Chondrocyte (in vitro differentiated cells): Measurements from ENCODE around the gene TIMP3. TPM values are rescaled to one million over a fixed set of nuclear protein-coding genes. Genes with fewer than 3 reads are reported as not detected.

Experiments used
- DNase-seq: peaks from one replicate; pipeline ENCODE4 v3.0.0; 2021; ENCODE audit warnings: mixed read lengths, low spot score
- H3K27ac Mint-ChIP-seq: one replicate; pipeline ENCODE4 v1.8.0; 2021; ENCODE audit warnings: mild to moderate bottlenecking, moderate library complexity, mixed read lengths; ENCODE audit not compliant: unreplicated experiment
- H3K27me3 Mint-ChIP-seq: 2 replicates; pipeline ENCODE4 v1.8.0; 2021; ENCODE audit warnings: low read depth, mixed read lengths
- H3K36me3 Mint-ChIP-seq: 2 replicates; pipeline ENCODE4 v1.8.0; 2021; ENCODE audit warnings: low read depth, mixed read lengths
- H3K4me1 Mint-ChIP-seq: 2 replicates; pipeline ENCODE4 v1.8.0; 2021; ENCODE audit warnings: low read depth, mild to moderate bottlenecking, mixed read lengths
- H3K4me3 Mint-ChIP-seq: one replicate; pipeline ENCODE4 v1.8.0; 2021; ENCODE audit warnings: mild to moderate bottlenecking, moderate library complexity, mixed read lengths; ENCODE audit not compliant: unreplicated experiment
- H3K9me3 Mint-ChIP-seq: 2 replicates; pipeline ENCODE4 v1.8.0; 2021; ENCODE audit warnings: low read depth, mixed read lengths
- CTCF ChIP-seq: fragments of 200-600 bp; sonication (generic); IDR thresholded peaks from 2 replicates; pipeline ENCODE4 v1.5.0; 2021; ENCODE audit warnings: antibody characterized with exemption, mild to moderate bottlenecking, moderate library complexity
- total RNA-seq: library from RNA; stranded (reverse); gene quantifications from 3 replicates; pipeline ENCODE4 v1.2.1, GENCODE V29; 2021

Gene TIMP3
- total RNA-seq, 1 donor from 2014 or later: 126 TPM

GRCh38 chr22:32785321-32786026 is 16.0 kb upstream of the TIMP3 start:
- Mint-ChIP-seq H3K9me3 (peaks cover 4% of the 10 kb centered on the region), H3K27me3 (no peaks in the 10 kb centered on the region), H3K4me1 (peaks cover 41% of the 10 kb centered on the region), H3K27ac (peak overlapping the region; percentile 49), H3K36me3 (peaks cover 2% of the 10 kb centered on the region), H3K4me3 (no peak overlapping the region)
- TF ChIP-seq CTCF: no peak
- DNase-seq: no peak

- TF ChIP-seq CTCF: no peak
- Mint-ChIP-seq H3K36me3 (peaks cover 2% of the 10 kb centered on the region), H3K4me3 (no peak overlapping the region), H3K4me1 (peaks cover 41% of the 10 kb centered on the region), H3K27me3 (no peaks in the 10 kb centered on the region), H3K9me3 (peaks cover 4% of the 10 kb centered on the region), H3K27ac (peak overlapping the region; percentile 72)
- DNase-seq: no peak
Observed at GRCh38 chr22:32786027-32786418, 15.5 kb upstream of the TIMP3 start.

GRCh38 chr22:32788904-32789624 is 12.4 kb upstream of the TIMP3 start:
- DNase-seq: no peak
- no peak overlapping the region for H3K4me3 Mint-ChIP-seq
- H3K27me3 Mint-ChIP-seq: no peaks in the 10 kb centered on the region
- H3K36me3 Mint-ChIP-seq: peaks cover 2% of the 10 kb centered on the region
- no peak for TF ChIP-seq CTCF
- H3K9me3 Mint-ChIP-seq: peaks cover 4% of the 10 kb centered on the region
- H3K27ac Mint-ChIP-seq: peak overlapping the region; percentile 99
- H3K4me1 Mint-ChIP-seq: peaks cover 38% of the 10 kb centered on the region

GRCh38 chr22:32789797-32790620 is 11.5 kb upstream of the TIMP3 start:
- no peaks in the 10 kb centered on the region for H3K27me3 Mint-ChIP-seq
- H3K4me3 Mint-ChIP-seq: no peak overlapping the region
- H3K36me3 Mint-ChIP-seq: peaks cover 2% of the 10 kb centered on the region
- peaks cover 4% of the 10 kb centered on the region for H3K9me3 Mint-ChIP-seq
- TF ChIP-seq CTCF: no peak
- no peak for DNase-seq
- H3K27ac Mint-ChIP-seq: peak overlapping the region; percentile 99
- peaks cover 45% of the 10 kb centered on the region for H3K4me1 Mint-ChIP-seq

- no peaks in the 10 kb centered on the region for H3K27me3 Mint-ChIP-seq
- TF ChIP-seq CTCF: no peak
- no peak overlapping the region for H3K27ac Mint-ChIP-seq
- H3K4me1 Mint-ChIP-seq: peaks cover 40% of the 10 kb centered on the region
- DNase-seq: no peak
- H3K36me3 Mint-ChIP-seq: peaks cover 2% of the 10 kb centered on the region
- no peak overlapping the region for H3K4me3 Mint-ChIP-seq
- peaks cover 4% of the 10 kb centered on the region for H3K9me3 Mint-ChIP-seq
Observed at GRCh38 chr22:32791056-32791455, 10.4 kb upstream of the TIMP3 start.
